Measurements from ENCODE around the gene RAD21L1.

DNA sequence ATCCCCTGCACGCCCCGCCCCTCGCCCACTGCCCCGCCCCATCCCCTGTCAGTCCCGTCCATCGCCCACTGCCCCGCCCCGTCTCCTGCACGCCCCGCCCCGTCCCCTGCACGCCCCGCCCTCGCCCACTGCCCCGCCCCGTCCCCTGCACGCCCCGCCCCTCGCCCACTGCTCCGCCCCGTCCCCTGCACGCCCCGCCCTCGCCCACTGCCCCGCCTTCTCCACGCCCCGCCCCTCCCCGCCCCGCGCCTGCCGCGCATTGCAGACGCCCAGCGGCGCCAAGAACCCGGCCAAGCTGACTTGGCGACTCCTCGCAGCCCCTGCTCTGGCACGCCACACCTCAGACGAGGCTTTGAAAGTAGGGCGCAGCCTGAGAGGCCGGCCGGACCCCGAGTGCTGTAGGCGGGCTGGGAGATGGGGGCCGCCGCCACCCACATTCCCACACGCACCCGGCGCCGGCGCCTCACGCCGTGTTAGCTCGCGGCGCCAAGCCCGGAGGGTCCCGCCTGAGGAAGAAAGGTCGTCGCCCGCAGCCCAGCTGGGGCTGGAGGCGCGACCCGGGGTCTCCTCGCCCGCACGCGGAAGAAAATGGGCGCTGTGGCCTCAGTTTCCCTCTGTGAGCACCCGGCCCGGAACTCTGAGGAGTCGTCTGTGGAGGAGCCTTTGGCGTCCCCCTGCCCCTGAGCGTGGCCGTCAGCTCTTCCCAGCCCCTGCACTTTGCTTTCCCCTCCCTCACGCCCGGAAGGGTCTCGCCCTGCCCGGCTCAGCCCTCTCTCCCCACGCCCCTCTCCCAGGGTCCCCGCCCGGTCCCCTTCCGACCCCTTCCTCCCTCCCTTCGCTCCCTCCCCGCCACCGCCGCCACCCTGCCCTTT, at the start of gene RAD21L1:
- TF ChIP-seq, protein P1, sequence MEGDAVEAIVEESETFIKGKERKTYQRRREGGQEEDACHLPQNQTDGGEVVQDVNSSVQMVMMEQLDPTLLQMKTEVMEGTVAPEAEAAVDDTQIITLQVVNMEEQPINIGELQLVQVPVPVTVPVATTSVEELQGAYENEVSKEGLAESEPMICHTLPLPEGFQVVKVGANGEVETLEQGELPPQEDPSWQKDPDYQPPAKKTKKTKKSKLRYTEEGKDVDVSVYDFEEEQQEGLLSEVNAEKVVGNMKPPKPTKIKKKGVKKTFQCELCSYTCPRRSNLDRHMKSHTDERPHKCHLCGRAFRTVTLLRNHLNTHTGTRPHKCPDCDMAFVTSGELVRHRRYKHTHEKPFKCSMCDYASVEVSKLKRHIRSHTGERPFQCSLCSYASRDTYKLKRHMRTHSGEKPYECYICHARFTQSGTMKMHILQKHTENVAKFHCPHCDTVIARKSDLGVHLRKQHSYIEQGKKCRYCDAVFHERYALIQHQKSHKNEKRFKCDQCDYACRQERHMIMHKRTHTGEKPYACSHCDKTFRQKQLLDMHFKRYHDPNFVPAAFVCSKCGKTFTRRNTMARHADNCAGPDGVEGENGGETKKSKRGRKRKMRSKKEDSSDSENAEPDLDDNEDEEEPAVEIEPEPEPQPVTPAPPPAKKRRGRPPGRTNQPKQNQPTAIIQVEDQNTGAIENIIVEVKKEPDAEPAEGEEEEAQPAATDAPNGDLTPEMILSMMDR (IDR thresholded peaks at IDR 0.05), result no peak
- TF ChIP-seq POLR2A (IDR thresholded peaks at IDR 0.05) (peak in 1 of 2 donors; percentile 8), EP300 (IDR thresholded peaks at IDR 0.05) (no peak)
